Measurements from ENCODE around the gene MAPK13. TPM values are rescaled to one million over a fixed set of nuclear protein-coding genes. Genes with fewer than 3 reads are reported as not detected.
A peak's percentile ranks its signal among the peaks of the same experiment; 100 is the strongest.

Gene MAPK13
- total RNA-seq, 1 donor from 2014 or later, result 55.7 TPM

- no peak overlapping the region for H3K4me3 Mint-ChIP-seq
- H3K9me3 Mint-ChIP-seq, result no peaks in the 10 kb centered on the region
- peak overlapping the region; percentile 37 for H3K27ac Mint-ChIP-seq
- H3K36me3 Mint-ChIP-seq (ENCODE audit: low read depth), result peaks cover 27% of the 10 kb centered on the region
- no peak for DNase-seq (ENCODE audit: low spot score)
- peaks cover 40% of the 10 kb centered on the region for H3K4me1 Mint-ChIP-seq (ENCODE audit: low read depth)
- intact Hi-C loops (cut with micrococcal nuclease), result no loop called here
- H3K27me3 Mint-ChIP-seq (ENCODE audit: insufficient read depth), result no peaks in the 10 kb centered on the region
Observed at GRCh38 chr6:36133148-36133547, 2.8 kb downstream of the MAPK13 start.

- Mint-ChIP-seq H3K4me1 (ENCODE audit: low read depth) (peaks cover 33% of the 10 kb centered on the region), H3K4me3 (no peak overlapping the region), H3K36me3 (ENCODE audit: low read depth) (peaks cover 27% of the 10 kb centered on the region), H3K9me3 (no peaks in the 10 kb centered on the region), H3K27ac (no peak overlapping the region), H3K27me3 (ENCODE audit: insufficient read depth) (no peaks in the 10 kb centered on the region)
- intact Hi-C loops (cut with micrococcal nuclease), result no loop called here
- DNase-seq (ENCODE audit: low spot score), result no peak
Observed at GRCh38 chr6:36133912-36134311, 3.6 kb downstream of the MAPK13 start.

GRCh38 chr6:36135053-36135731 is 4.9 kb downstream of the MAPK13 start:
- Mint-ChIP-seq H3K4me3 (no peak overlapping the region), H3K9me3 (no peaks in the 10 kb centered on the region), H3K4me1 (ENCODE audit: low read depth) (peaks cover 34% of the 10 kb centered on the region), H3K27ac (no peak overlapping the region), H3K27me3 (ENCODE audit: insufficient read depth) (no peaks in the 10 kb centered on the region), H3K36me3 (ENCODE audit: low read depth) (peaks cover 38% of the 10 kb centered on the region)
- intact Hi-C loops (cut with micrococcal nuclease), result no loop called here
- no peak for DNase-seq (ENCODE audit: low spot score)

- Mint-ChIP-seq H3K27ac (no peak overlapping the region), H3K27me3 (ENCODE audit: insufficient read depth) (no peaks in the 10 kb centered on the region), H3K36me3 (ENCODE audit: low read depth) (peaks cover 38% of the 10 kb centered on the region), H3K4me1 (ENCODE audit: low read depth) (peaks cover 42% of the 10 kb centered on the region), H3K4me3 (no peak overlapping the region), H3K9me3 (no peaks in the 10 kb centered on the region)
- no peak for DNase-seq (ENCODE audit: low spot score)
- intact Hi-C loops (cut with micrococcal nuclease), result no loop called here
Observed at GRCh38 chr6:36136034-36136433, 5.7 kb downstream of the MAPK13 start.

- peaks cover 38% of the 10 kb centered on the region for H3K36me3 Mint-ChIP-seq (ENCODE audit: low read depth)
- H3K9me3 Mint-ChIP-seq, result no peaks in the 10 kb centered on the region
- no peak overlapping the region for H3K27ac Mint-ChIP-seq
- H3K27me3 Mint-ChIP-seq (ENCODE audit: insufficient read depth), result no peaks in the 10 kb centered on the region
- peaks cover 44% of the 10 kb centered on the region for H3K4me1 Mint-ChIP-seq (ENCODE audit: low read depth)
- intact Hi-C loops (cut with micrococcal nuclease), result no loop called here
- no peak overlapping the region for H3K4me3 Mint-ChIP-seq
- no peak for DNase-seq (ENCODE audit: low spot score)
Observed at GRCh38 chr6:36136551-36136950, 6.2 kb downstream of the MAPK13 start.

- Mint-ChIP-seq H3K9me3 (no peaks in the 10 kb centered on the region), H3K27ac (no peak overlapping the region), H3K27me3 (ENCODE audit: insufficient read depth) (no peaks in the 10 kb centered on the region), H3K36me3 (ENCODE audit: low read depth) (peaks cover 37% of the 10 kb centered on the region), H3K4me3 (no peak overlapping the region), H3K4me1 (ENCODE audit: low read depth) (peaks cover 31% of the 10 kb centered on the region)
- intact Hi-C loops (cut with micrococcal nuclease), result no loop called here
- no peak for DNase-seq (ENCODE audit: low spot score)
Observed at GRCh38 chr6:36138667-36139066, 8.4 kb downstream of the MAPK13 start.

GRCh38 chr6:36139431-36139830 is 9.1 kb downstream of the MAPK13 start:
- Mint-ChIP-seq H3K9me3 (no peaks in the 10 kb centered on the region), H3K4me1 (ENCODE audit: low read depth) (peaks cover 29% of the 10 kb centered on the region), H3K27ac (peak overlapping the region; percentile 61), H3K36me3 (ENCODE audit: low read depth) (peaks cover 34% of the 10 kb centered on the region), H3K27me3 (ENCODE audit: insufficient read depth) (no peaks in the 10 kb centered on the region), H3K4me3 (no peak overlapping the region)
- no peak for DNase-seq (ENCODE audit: low spot score)
- intact Hi-C loops (cut with micrococcal nuclease), result no loop called here

GRCh38 chr6:36139991-36140710 is 9.8 kb downstream of the MAPK13 start:
- Mint-ChIP-seq H3K27me3 (ENCODE audit: insufficient read depth) (no peaks in the 10 kb centered on the region), H3K4me3 (no peak overlapping the region), H3K36me3 (ENCODE audit: low read depth) (peaks cover 32% of the 10 kb centered on the region), H3K27ac (peak overlapping the region; percentile 61), H3K4me1 (ENCODE audit: low read depth) (peaks cover 29% of the 10 kb centered on the region), H3K9me3 (no peaks in the 10 kb centered on the region)
- DNase-seq (ENCODE audit: low spot score), result no peak
- intact Hi-C loops (cut with micrococcal nuclease), result no loop called here

- Mint-ChIP-seq H3K4me1 (ENCODE audit: low read depth) (peaks cover 29% of the 10 kb centered on the region), H3K27ac (peak overlapping the region; percentile 12), H3K36me3 (ENCODE audit: low read depth) (peaks cover 26% of the 10 kb centered on the region), H3K9me3 (no peaks in the 10 kb centered on the region), H3K4me3 (no peak overlapping the region), H3K27me3 (ENCODE audit: insufficient read depth) (no peaks in the 10 kb centered on the region)
- no peak for DNase-seq (ENCODE audit: low spot score)
- intact Hi-C loops (cut with micrococcal nuclease), result no loop called here
Observed at GRCh38 chr6:36141091-36141490, 10.8 kb downstream of the MAPK13 start.

GRCh38 chr6:36141961-36142360 is 11.6 kb downstream of the MAPK13 start:
- H3K4me1 Mint-ChIP-seq (ENCODE audit: low read depth), result peaks cover 33% of the 10 kb centered on the region
- H3K9me3 Mint-ChIP-seq, result no peaks in the 10 kb centered on the region
- H3K36me3 Mint-ChIP-seq (ENCODE audit: low read depth), result peaks cover 22% of the 10 kb centered on the region
- peak overlapping the region; percentile 53 for H3K27ac Mint-ChIP-seq
- H3K4me3 Mint-ChIP-seq, result no peak overlapping the region
- intact Hi-C loops (cut with micrococcal nuclease), result no loop called here
- DNase-seq (ENCODE audit: low spot score), result no peak
- no peaks in the 10 kb centered on the region for H3K27me3 Mint-ChIP-seq (ENCODE audit: insufficient read depth)

- Mint-ChIP-seq H3K27me3 (ENCODE audit: insufficient read depth) (no peaks in the 10 kb centered on the region), H3K9me3 (peaks cover 1% of the 10 kb centered on the region), H3K27ac (no peak overlapping the region), H3K36me3 (ENCODE audit: low read depth) (peaks cover 22% of the 10 kb centered on the region), H3K4me3 (no peak overlapping the region), H3K4me1 (ENCODE audit: low read depth) (peaks cover 40% of the 10 kb centered on the region)
- no peak for DNase-seq (ENCODE audit: low spot score)
- intact Hi-C loops (cut with micrococcal nuclease), result no loop called here
Observed at GRCh38 chr6:36142971-36143838, 12.9 kb downstream of the MAPK13 start.

GRCh38 chr6:36145495-36145894 is 15.2 kb downstream of the MAPK13 start:
- intact Hi-C loops (cut with micrococcal nuclease), result no loop called here
- no peak overlapping the region for H3K27ac Mint-ChIP-seq
- no peak overlapping the region for H3K4me3 Mint-ChIP-seq
- H3K4me1 Mint-ChIP-seq (ENCODE audit: low read depth), result peaks cover 36% of the 10 kb centered on the region
- peaks cover 10% of the 10 kb centered on the region for H3K36me3 Mint-ChIP-seq (ENCODE audit: low read depth)
- DNase-seq (ENCODE audit: low spot score), result no peak
- H3K9me3 Mint-ChIP-seq, result peaks cover 12% of the 10 kb centered on the region
- no peaks in the 10 kb centered on the region for H3K27me3 Mint-ChIP-seq (ENCODE audit: insufficient read depth)

- DNase-seq (ENCODE audit: low spot score), result no peak
- no peaks in the 10 kb centered on the region for H3K27me3 Mint-ChIP-seq (ENCODE audit: insufficient read depth)
- peaks cover 22% of the 10 kb centered on the region for H3K4me1 Mint-ChIP-seq (ENCODE audit: low read depth)
- H3K27ac Mint-ChIP-seq, result no peak overlapping the region
- intact Hi-C loops (cut with micrococcal nuclease), result no loop called here
- no peak overlapping the region for H3K4me3 Mint-ChIP-seq
- peaks cover 12% of the 10 kb centered on the region for H3K9me3 Mint-ChIP-seq
- H3K36me3 Mint-ChIP-seq (ENCODE audit: low read depth), result peaks cover 4% of the 10 kb centered on the region
Observed at GRCh38 chr6:36147294-36147693, 17.0 kb downstream of the MAPK13 start.

All from activated T-helper 1 cell treated with anti-CD3 and anti-CD28 coated beads, Interleukin-12 subunit alpha, Interleukin-12 subunit beta, Interleukin-2, Interleukin-4 antibody, amounts not matched to agents 30 ng/mL and 10 ng/mL and 1 ng/mL, durations not matched to agents 14 hours and 24 hours and 36 hours (primary cell).